DMS79 treated with DMSO at 0.1 percent for 48 hours (cell line): Measurements from ENCODE around the gene STK33.

Source experiments
- DNase-seq: peaks from one replicate; lab custom pipeline; 2025; lab: John Stamatoyannopoulos, UW

Gene STK33

GRCh38 chr11:8593935-8594909 is at the start of gene STK33:
TSS of gene STK33 (minus strand) at chr11:8594228. CDS start at chr11:8474905, 119,323 bp downstream.
- DNase-seq: peak; percentile 71

DNA sequence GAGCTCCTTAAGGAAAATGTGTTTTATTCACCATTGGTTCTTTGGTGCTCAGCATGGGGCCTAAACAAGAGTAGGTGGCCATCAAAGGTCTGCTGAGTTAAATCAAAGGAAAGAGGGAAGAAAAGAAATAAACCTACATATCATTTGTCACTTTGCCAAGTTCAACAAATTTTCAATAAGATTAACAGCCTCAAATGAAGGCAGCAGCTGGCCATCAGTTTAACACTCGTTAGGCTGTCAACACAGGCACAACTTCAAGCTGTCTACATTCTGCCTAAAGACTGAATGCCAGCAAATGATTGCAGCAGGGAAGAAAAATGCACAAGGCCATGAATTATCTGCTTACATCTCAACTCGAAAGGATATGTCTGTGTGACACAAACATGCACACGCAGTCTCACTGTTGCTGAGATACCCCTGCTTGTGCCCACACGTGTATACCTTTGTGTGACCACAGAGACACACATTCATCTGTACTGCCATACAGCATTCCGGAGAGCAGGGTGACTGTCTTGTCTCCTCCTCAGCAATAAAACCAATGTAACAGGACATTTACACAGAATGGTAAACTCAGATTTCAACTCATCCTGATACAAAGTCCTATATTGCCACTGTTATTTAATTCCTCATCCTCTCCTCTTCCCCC is 48.3 kb upstream of the STK33 start:
- peak; percentile 7 for DNase-seq

DNA sequence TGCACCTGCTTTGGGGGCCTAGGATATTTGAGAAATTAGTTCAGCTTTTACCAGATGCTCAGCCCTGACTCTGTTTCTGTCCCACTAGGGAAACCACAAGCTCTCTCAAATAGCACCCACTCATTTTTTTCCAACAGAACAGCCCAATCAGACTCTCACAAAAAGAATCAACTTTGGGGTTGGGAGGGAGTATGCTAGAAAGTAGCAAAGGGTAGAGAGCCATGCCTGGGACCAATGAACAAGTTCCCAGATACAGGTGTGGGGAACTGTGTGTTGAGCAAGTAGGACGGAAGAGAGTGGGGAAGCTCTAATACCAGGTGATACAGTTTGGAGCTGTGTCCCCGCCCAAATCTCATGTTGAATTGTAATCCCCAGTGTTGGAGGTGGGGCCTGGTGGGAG is 47.3 kb upstream of the STK33 start:
- no peak for DNase-seq

DNA sequence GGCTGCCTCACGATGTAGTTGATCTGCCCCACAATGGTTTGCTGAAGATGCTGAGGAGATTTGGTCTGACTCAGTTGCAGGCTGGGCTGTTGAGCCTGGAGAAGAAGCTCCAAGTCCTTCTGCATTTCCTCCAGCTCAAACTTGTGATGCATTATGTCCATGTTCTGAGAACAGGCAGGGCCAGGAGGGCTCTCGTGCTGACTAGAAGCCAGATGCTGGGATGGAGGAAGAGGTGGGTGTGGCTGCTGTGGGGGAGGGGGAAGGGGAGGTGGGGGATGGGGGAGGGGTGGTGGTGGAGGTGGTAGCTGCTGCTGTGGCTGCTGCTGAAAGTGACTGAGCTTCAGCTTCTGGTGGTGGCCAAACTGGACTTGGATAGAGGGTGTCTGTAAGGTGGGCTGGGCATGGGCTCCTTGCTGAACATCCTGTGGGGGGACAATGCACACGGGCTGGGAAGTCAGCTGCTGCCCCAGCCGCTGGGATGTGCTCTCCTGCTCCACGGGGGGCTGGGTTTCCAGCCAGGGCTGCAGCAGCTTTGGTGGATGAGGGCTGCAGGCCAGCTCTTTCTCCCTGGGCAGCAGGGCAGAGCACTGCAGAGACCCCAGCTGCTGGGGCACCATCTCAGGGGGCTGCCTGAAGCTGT is 46.4 kb upstream of the STK33 start:
- no peak for DNase-seq

- DNase-seq: no peak
These were observed 45.6 kb upstream of the STK33 start for GRCh38 chr11:8639655-8640054.

GRCh38 chr11:8638300-8638699 is 44.3 kb upstream of the STK33 start:
- DNase-seq: no peak

- no peak for DNase-seq
These were observed 42.1 kb upstream of the STK33 start for GRCh38 chr11:8636127-8636526.

- no peak for DNase-seq
These were observed 40.5 kb upstream of the STK33 start for GRCh38 chr11:8634498-8634897.

DNA sequence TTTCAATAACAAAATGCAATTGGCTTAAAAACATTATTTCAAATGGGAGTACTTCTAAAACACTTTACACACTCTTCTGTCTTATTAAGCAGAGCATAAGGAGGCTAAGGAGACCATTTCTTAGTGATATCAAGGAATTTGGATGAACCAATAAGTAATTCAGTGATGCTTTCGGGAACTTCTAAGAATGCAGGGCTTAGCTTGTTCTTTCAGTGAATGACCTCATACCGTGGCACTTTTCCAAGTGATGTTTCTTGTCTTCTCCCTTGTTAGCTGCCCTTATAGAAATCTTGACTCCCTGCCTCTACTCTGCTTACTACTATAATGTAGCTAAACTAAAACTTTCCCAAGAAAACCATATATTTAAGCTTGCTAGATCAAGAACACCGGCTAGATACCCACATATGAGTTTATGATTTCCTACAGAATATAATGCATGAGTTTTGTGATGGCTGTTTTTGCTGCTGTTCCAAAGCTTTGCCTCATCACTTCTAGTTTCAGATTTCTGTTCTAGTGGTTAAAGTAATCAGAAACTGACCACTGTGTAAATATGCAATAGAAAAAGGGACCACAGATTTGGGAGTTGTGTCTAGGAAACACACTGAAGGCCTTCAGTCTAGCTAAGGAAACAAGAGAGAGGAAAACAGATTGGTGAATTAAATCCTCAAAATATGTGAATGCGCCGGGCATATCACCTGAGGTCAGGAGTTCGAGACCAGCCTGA is 37.5 kb upstream of the STK33 start:
- DNase-seq: no peak

DNA sequence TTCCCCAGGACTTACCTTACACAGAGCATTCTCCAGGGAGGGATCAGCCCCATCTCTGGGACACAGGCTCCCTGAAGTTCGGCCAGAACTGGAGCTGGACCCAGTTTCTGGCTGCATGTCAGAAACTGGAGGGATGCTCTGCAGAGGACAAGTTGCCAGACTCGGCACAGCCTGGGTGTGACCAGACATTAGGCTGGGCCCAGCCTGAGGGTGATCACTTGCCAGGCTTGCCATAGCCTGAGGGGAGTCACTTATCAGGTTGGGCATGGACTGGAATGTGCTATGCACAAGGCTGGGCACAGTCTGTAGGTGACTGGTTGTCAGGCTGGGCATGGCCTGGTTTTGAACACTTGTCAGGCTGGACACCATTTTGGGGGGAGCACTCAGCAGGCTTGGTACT is 30.7 kb upstream of the STK33 start:
- DNase-seq: no peak

DNA sequence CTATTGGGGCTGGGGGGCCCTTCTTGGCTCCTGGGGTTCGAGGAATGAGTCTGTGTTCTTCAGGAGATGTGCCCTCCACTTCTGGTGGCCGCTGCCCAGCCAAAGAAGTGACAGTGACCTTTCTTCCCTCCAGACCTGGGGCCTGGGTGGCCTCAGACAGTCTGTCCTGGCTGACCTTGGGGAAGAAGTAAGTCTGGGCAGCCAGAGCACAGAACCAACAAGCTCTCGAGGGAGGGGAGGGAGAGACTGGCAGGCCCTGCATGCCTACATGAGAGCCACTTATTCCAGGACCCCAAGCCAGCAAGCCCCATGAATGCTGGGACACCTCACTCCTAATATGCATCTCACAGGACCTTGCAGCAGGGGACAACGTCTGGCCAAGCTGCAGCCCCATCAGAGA is 27.1 kb upstream of the STK33 start:
- no peak for DNase-seq

- no peak for DNase-seq
These were observed 23.0 kb upstream of the STK33 start for GRCh38 chr11:8617063-8617462.

GRCh38 chr11:8615291-8616032 is 21.4 kb upstream of the STK33 start:
- DNase-seq: no peak

- no peak for DNase-seq
These were observed 20.5 kb upstream of the STK33 start for GRCh38 chr11:8614497-8614896.

DNA sequence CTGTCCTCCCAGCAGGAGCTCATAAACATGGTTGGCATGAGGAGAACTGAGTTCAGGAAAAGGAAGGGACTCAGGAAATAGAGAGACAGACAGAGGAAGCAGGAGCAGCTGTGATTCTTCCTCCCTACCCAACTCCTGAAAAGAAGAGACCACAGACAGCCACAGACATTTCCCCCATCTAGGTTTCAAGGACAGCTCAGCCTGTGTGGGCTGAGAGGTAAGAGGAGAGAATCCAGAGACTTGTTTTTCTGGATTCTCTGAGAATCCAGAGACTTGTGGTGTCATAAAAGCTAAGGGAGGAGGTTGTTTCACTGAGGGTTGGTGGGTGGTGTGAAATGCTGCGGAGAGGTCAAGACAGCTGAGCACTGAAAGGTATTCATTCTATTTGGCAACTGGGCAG is 19.0 kb upstream of the STK33 start:
- DNase-seq: no peak

DNA sequence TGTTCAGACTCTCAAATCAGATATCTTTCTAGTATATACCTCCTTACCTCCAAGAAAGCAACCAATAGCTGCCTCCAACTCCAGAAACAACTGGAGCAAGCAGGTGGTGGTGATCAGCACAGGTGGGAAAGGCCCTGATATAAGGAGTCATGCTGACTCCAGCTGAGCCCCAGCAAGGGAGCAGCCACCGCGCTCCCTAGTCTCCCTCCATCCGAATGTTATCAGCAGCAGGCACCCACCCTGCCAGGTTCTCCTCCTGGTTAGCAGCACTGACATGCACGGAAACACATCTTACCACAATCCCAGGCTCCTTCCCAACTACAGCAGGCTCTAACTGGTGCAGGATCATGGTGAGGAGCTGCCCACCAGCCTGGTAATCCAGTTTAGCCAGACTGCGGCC is 18.5 kb upstream of the STK33 start:
- DNase-seq: no peak

GRCh38 chr11:8610532-8611116 is 16.6 kb upstream of the STK33 start:
- DNase-seq: peak; percentile 65

GRCh38 chr11:8608652-8609051 is 14.6 kb upstream of the STK33 start:
- DNase-seq: no peak

DNA sequence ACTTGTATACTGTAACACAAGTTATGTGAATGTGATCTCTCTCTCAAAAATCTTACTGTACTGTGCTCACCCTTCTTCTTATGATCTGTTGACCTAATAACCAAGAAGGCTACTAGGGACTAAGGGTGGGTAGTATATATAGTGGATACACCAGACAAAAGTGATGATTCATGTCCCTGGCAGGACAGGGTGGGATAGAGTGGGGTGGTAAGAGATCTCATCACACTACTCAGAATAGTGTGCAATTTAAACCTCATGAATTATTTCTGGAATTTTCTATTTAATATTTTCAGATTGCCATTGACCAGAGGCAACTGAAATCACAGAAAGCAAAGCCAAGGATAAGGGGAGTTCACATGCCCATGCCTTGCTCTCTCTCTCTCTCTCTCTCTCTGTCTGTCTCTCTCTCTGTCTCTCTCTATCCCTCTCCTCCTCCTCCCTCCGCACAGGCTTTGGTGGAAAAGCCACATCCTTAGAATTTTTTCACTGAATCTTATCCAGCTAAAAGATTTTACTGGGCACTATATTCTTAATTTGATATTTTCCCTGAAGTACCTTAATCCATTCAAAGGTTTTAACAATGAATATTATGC is 12.0 kb upstream of the STK33 start:
- DNase-seq: no peak

DNA sequence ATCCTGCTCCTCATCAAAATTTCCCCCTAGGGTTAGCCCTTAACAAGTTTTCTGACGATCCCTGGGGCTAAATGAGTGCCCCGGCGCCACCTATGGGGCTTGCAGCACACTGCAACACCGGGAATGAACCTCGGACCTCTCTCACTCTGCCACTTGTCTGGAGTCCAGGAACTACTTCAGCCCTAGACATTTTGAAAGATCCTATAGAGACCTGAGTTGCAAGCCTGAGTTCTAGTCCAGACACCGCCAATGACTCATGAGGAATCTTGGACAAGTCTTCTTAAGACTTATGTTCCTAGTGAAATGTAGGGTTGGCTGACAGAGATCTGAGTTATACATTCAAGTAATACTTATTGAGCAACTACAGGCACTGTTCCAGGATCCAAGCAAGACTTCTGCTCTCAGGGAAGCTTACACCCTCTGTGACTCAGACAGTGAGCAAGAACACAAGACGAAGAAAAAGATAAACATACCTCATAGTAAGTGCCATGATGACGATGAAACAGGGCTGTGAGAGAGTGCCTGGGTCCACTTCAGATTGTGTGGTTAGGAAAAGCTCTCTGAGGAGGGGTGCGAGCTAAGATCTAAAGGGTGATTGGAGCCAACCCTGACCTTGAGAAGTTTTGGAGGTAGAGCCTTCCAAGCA is 10.2 kb upstream of the STK33 start:
- DNase-seq: no peak
